ENCODE data around the gene STRN3. TPM values are rescaled to one million over a fixed set of nuclear protein-coding genes. Genes with fewer than 3 reads are reported as not detected.
"Not testable (repeated sequence)": the region's sequence is repeated elsewhere in the genome, so short reads cannot be mapped to it uniquely, and the experiment has no call there.

Gene STRN3
- total RNA-seq, 1 donor from 2014 or later = 84.0 TPM

GRCh38 chr14:30908826-30909225 is 117.4 kb downstream of the STRN3 start:
- DNase-seq (ENCODE audit: low spot score) = no peak

GRCh38 chr14:30907659-30908057 is 118.5 kb downstream of the STRN3 start:
- DNase-seq (ENCODE audit: low spot score) = no peak

GRCh38 chr14:30906752-30907658 is 119.2 kb downstream of the STRN3 start:
- peak; percentile 15 for DNase-seq (ENCODE audit: low spot score)

GRCh38 chr14:30903285-30904124 is 122.7 kb downstream of the STRN3 start:
- no peak for DNase-seq (ENCODE audit: low spot score)

- DNase-seq (ENCODE audit: low spot score) = not testable (repeated sequence)
Observed at GRCh38 chr14:30897121-30897520, 129.1 kb downstream of the STRN3 start.

GRCh38 chr14:30896435-30896834 is 129.7 kb downstream of the STRN3 start:
- no peak for DNase-seq (ENCODE audit: low spot score)

- DNase-seq (ENCODE audit: low spot score) = no peak
Observed at GRCh38 chr14:30894923-30895515, 131.2 kb downstream of the STRN3 start.

- DNase-seq (ENCODE audit: low spot score) = no peak
Observed at GRCh38 chr14:30893819-30894218, 132.4 kb downstream of the STRN3 start.

GRCh38 chr14:30889244-30889594 is 137.0 kb downstream of the STRN3 start:
- DNase-seq (ENCODE audit: low spot score) = no peak

GRCh38 chr14:30888480-30889243 is 137.5 kb downstream of the STRN3 start:
- DNase-seq (ENCODE audit: low spot score) = no peak

- DNase-seq (ENCODE audit: low spot score) = no peak
Observed at GRCh38 chr14:30885840-30886740, 140.1 kb downstream of the STRN3 start.

GRCh38 chr14:30884901-30885300 is 141.3 kb downstream of the STRN3 start:
- no peak for DNase-seq (ENCODE audit: low spot score)

GRCh38 chr14:30883508-30884294 is 142.5 kb downstream of the STRN3 start:
- no peak for DNase-seq (ENCODE audit: low spot score)

GRCh38 chr14:30882431-30882830 is 143.7 kb downstream of the STRN3 start:
- no peak for DNase-seq (ENCODE audit: low spot score)

GRCh38 chr14:30876692-30877091 is 149.5 kb downstream of the STRN3 start:
- no peak for DNase-seq (ENCODE audit: low spot score)

GRCh38 chr14:30875788-30876053 is 150.5 kb downstream of the STRN3 start:
- no peak for DNase-seq (ENCODE audit: low spot score)

- no peak for DNase-seq (ENCODE audit: low spot score)
Observed at GRCh38 chr14:30874999-30875787, 151.0 kb downstream of the STRN3 start.

GRCh38 chr14:30874120-30874998 is 151.8 kb downstream of the STRN3 start, which contains the start of gene COCH:
Gene COCH (plus strand): TSS chr14:30874559. CDS start chr14:30874939, 380 bp downstream.
- DNase-seq (ENCODE audit: low spot score) = no peak

All from umbilical cord (tissue), 2 donors.